ENCODE results near the gene GRM2.
"Not testable (repeated sequence)": the region's sequence is repeated elsewhere in the genome, so short reads cannot be mapped to it uniquely, and the experiment has no call there.

GRM2 gene

GRCh38 chr3:51753763-51754750, 47.2 kb downstream of the GRM2 start:
- not testable (repeated sequence) for DNase-seq (ENCODE audit: low read depth); H3K4me3 ChIP-seq (ENCODE audit: low read depth, low read length)

- no peak for DNase-seq (ENCODE audit: low read depth)
- no peak overlapping the region for H3K4me3 ChIP-seq (ENCODE audit: low read depth, low read length)
These were observed 52.3 kb downstream of the GRM2 start for GRCh38 chr3:51759203-51759602.

Data from skeletal muscle cell (primary cell).